GM21529 (cell line): ENCODE results near the gene LRATD1.
A peak's percentile ranks its signal among the peaks of the same experiment; 100 is the strongest.

Source experiments
- ATAC-seq: cut with Tn5 transposase; IDR thresholded peaks from one replicate; pipeline ENCODE4 v1.9.1; 2021; ENCODE audit not compliant: unreplicated experiment

The LRATD1 gene

GRCh38 chr2:14633461-14634181 is 1.1 kb downstream of the LRATD1 start:
- ATAC-seq: no peak

- ATAC-seq: no peak
Measured at GRCh38 chr2:14634182-14634488, 1.6 kb downstream of the LRATD1 start.

GRCh38 chr2:14634489-14635390 is 2.2 kb downstream of the LRATD1 start:
- no peak for ATAC-seq

GRCh38 chr2:14635391-14635871 is 2.9 kb downstream of the LRATD1 start:
- ATAC-seq: no peak

GRCh38 chr2:14638488-14638887 is 6.0 kb downstream of the LRATD1 start:
- ATAC-seq: no peak

- ATAC-seq: no peak
Measured at GRCh38 chr2:14641116-14641515, 8.6 kb downstream of the LRATD1 start.

- ATAC-seq: no peak
Measured at GRCh38 chr2:14642499-14642898, 10.0 kb downstream of the LRATD1 start.

- ATAC-seq: no peak
Measured at GRCh38 chr2:14647714-14648113, 15.2 kb downstream of the LRATD1 start.

GRCh38 chr2:14650066-14650465 is 17.5 kb downstream of the LRATD1 start:
- ATAC-seq: no peak

- peak; percentile 92 for ATAC-seq
Measured at GRCh38 chr2:14654835-14655282, 22.3 kb downstream of the LRATD1 start.

- no peak for ATAC-seq
Measured at GRCh38 chr2:14656146-14656545, 23.6 kb downstream of the LRATD1 start.

GRCh38 chr2:14661163-14661562 is 28.6 kb downstream of the LRATD1 start:
- no peak for ATAC-seq

- no peak for ATAC-seq
Measured at GRCh38 chr2:14673351-14673875, 40.9 kb downstream of the LRATD1 start.

- no peak for ATAC-seq
Measured at GRCh38 chr2:14675489-14675888, 43.0 kb downstream of the LRATD1 start.

- ATAC-seq: no peak
Measured at GRCh38 chr2:14676371-14676770, 43.9 kb downstream of the LRATD1 start.

GRCh38 chr2:14677039-14677438 is 44.5 kb downstream of the LRATD1 start:
- ATAC-seq: no peak

- ATAC-seq: no peak
Measured at GRCh38 chr2:14678761-14679160, 46.2 kb downstream of the LRATD1 start.

- no peak for ATAC-seq
Measured at GRCh38 chr2:14681608-14682007, 49.1 kb downstream of the LRATD1 start.
